Activated CD4-positive, alpha-beta memory T cell treated with anti-CD3 and anti-CD28 coated beads, Interleukin-2, amount 10 ng/mL, durations not matched to agents 7 days and 5 days (primary cell): ENCODE data around the gene WDR18. TPM values are rescaled to one million over a fixed set of nuclear protein-coding genes. Genes with fewer than 3 reads are reported as not detected.

Experiments
- CTCF ChIA-PET: fragments of 350-600 bp; sonication (Branson Sonifier 250); formaldehyde crosslinking; loops from one replicate; lab custom pipeline; 2021; ENCODE audit warnings: antibody characterized with exemption, inconsistent platforms; lab: Charles Lee
- POLR2A ChIA-PET: fragments of 350-600 bp; sonication (Branson Sonifier 250); formaldehyde crosslinking; loops from one replicate; lab custom pipeline; 2021; ENCODE audit warnings: antibody characterized with exemption; lab: Charles Lee
- DNase-seq: peaks from one replicate; pipeline ENCODE4 v3.0.0-alpha.2; 2020
- H3K27ac Mint-ChIP-seq: one replicate; pipeline ENCODE4 v1.8.0; 2021; ENCODE audit warnings: mild to moderate bottlenecking, mixed read lengths
- H3K27me3 Mint-ChIP-seq: one replicate; pipeline ENCODE4 v1.8.0; 2021; ENCODE audit warnings: mixed read lengths
- H3K36me3 Mint-ChIP-seq: one replicate; pipeline ENCODE4 v1.8.0; 2021; ENCODE audit warnings: low read depth, mixed read lengths
- H3K4me1 Mint-ChIP-seq: one replicate; pipeline ENCODE4 v1.8.0; 2021; ENCODE audit warnings: mixed read lengths
- H3K4me3 Mint-ChIP-seq: one replicate; pipeline ENCODE4 v1.8.0; 2021; ENCODE audit warnings: mild to moderate bottlenecking, mixed read lengths
- H3K9me3 Mint-ChIP-seq: one replicate; pipeline ENCODE4 v1.8.0; 2021; ENCODE audit warnings: mixed read lengths
- total RNA-seq, 2 experiments: library from RNA; stranded (reverse); gene quantifications; one replicate each; pipeline ENCODE4 v1.2.3, GENCODE V29; 2021

The WDR18 gene
- total RNA-seq, 2 experiments from 2014 or later, result 42.0 to 44.3 TPM

- peaks cover 9% of the 10 kb centered on the region for H3K36me3 Mint-ChIP-seq
- H3K27ac Mint-ChIP-seq, result no peak overlapping the region
- H3K9me3 Mint-ChIP-seq, result no peaks in the 10 kb centered on the region
- ChIA-PET CTCF (interaction anchor here (0.6 to 1.4 kb wide), 4 partner anchors 20 to 232 kb away, joined by 3 to 4 read pairs (median 3); partner anchors contain the start of gene WDR18), POLR2A (interaction anchor here (0.9 kb wide), 1 partner anchor 9 kb away, joined by 4 read pairs; no protein-coding TSS in a partner anchor)
- H3K4me1 Mint-ChIP-seq, result peaks cover 3% of the 10 kb centered on the region
- peaks cover 13% of the 10 kb centered on the region for H3K27me3 Mint-ChIP-seq
- H3K4me3 Mint-ChIP-seq, result no peak overlapping the region
- DNase-seq, result no peak
These were observed 20.2 kb downstream of the WDR18 start for GRCh38 chr19:1004204-1004802.

- POLR2A ChIA-PET, result interaction anchor here (0.8 to 1.2 kb wide), 2 partner anchors 9 to 12 kb away, joined by 3 read pairs; no protein-coding TSS in a partner anchor
- H3K4me3 Mint-ChIP-seq, result no peak overlapping the region
- H3K36me3 Mint-ChIP-seq, result peaks cover 11% of the 10 kb centered on the region
- H3K9me3 Mint-ChIP-seq, result no peaks in the 10 kb centered on the region
- CTCF ChIA-PET, result interaction anchor here (1.4 kb wide), 1 partner anchor 24 kb away, joined by 3 read pairs; no protein-coding TSS in a partner anchor
- H3K27me3 Mint-ChIP-seq, result peaks cover 8% of the 10 kb centered on the region
- no peak for DNase-seq
- H3K4me1 Mint-ChIP-seq, result peaks cover 3% of the 10 kb centered on the region
- H3K27ac Mint-ChIP-seq, result peak overlapping the region; percentile 19
These were observed 20.9 kb downstream of the WDR18 start for GRCh38 chr19:1004803-1005664.

- Mint-ChIP-seq H3K4me3 (no peak overlapping the region), H3K27ac (no peak overlapping the region), H3K27me3 (peaks cover 5% of the 10 kb centered on the region), H3K36me3 (peaks cover 12% of the 10 kb centered on the region), H3K4me1 (no peaks in the 10 kb centered on the region), H3K9me3 (no peaks in the 10 kb centered on the region)
- CTCF ChIA-PET, result no interaction called here
- DNase-seq, result no peak
- POLR2A ChIA-PET, result interaction anchor here (1.0 to 1.1 kb wide), 2 partner anchors 9 to 13 kb away, joined by 5 read pairs; no protein-coding TSS in a partner anchor
These were observed 22.7 kb downstream of the WDR18 start for GRCh38 chr19:1006711-1007398.

GRCh38 chr19:1007399-1008251, 23.5 kb downstream of the WDR18 start:
- peaks cover 1% of the 10 kb centered on the region for H3K27me3 Mint-ChIP-seq
- no peaks in the 10 kb centered on the region for H3K4me1 Mint-ChIP-seq
- no peak overlapping the region for H3K4me3 Mint-ChIP-seq
- H3K27ac Mint-ChIP-seq, result no peak overlapping the region
- peaks cover 13% of the 10 kb centered on the region for H3K36me3 Mint-ChIP-seq
- H3K9me3 Mint-ChIP-seq, result no peaks in the 10 kb centered on the region
- no peak for DNase-seq
- ChIA-PET POLR2A (interaction anchor here (1.1 kb wide), 1 partner anchor 12 kb away, joined by 5 read pairs; no protein-coding TSS in a partner anchor), CTCF (no interaction called here)

GRCh38 chr19:1008268-1009040, 24.3 kb downstream of the WDR18 start:
- Mint-ChIP-seq H3K36me3 (peaks cover 17% of the 10 kb centered on the region), H3K4me3 (no peak overlapping the region), H3K27ac (no peak overlapping the region), H3K9me3 (no peaks in the 10 kb centered on the region), H3K4me1 (no peaks in the 10 kb centered on the region), H3K27me3 (no peaks in the 10 kb centered on the region)
- ChIA-PET POLR2A (no interaction called here), CTCF (no interaction called here)
- no peak for DNase-seq

- Mint-ChIP-seq H3K4me3 (no peak overlapping the region), H3K27me3 (no peaks in the 10 kb centered on the region), H3K27ac (no peak overlapping the region), H3K36me3 (peaks cover 19% of the 10 kb centered on the region), H3K9me3 (no peaks in the 10 kb centered on the region), H3K4me1 (peaks cover 2% of the 10 kb centered on the region)
- ChIA-PET POLR2A (interaction anchor here (1.1 kb wide), 1 partner anchor 25 kb away, joined by 3 read pairs; the partner anchor contains the start of gene WDR18), CTCF (no interaction called here)
- no peak for DNase-seq
These were observed 25.2 kb downstream of the WDR18 start for GRCh38 chr19:1009041-1009980.

- POLR2A ChIA-PET, result interaction anchor here (1.1 kb wide), 2 partner anchors 11 to 26 kb away, joined by 3 to 5 read pairs; partner anchors contain the start of genes RNU6-2, TMEM259 and WDR18
- Mint-ChIP-seq H3K27me3 (no peaks in the 10 kb centered on the region), H3K4me1 (peaks cover 2% of the 10 kb centered on the region), H3K4me3 (no peak overlapping the region), H3K9me3 (no peaks in the 10 kb centered on the region), H3K36me3 (peaks cover 19% of the 10 kb centered on the region), H3K27ac (no peak overlapping the region)
- CTCF ChIA-PET, result no interaction called here
- no peak for DNase-seq
These were observed 25.9 kb downstream of the WDR18 start for GRCh38 chr19:1009981-1010538.

GRCh38 chr19:1010586-1011510, 26.7 kb downstream of the WDR18 start:
- CTCF ChIA-PET, result no interaction called here
- Mint-ChIP-seq H3K9me3 (no peaks in the 10 kb centered on the region), H3K27ac (no peak overlapping the region), H3K27me3 (no peaks in the 10 kb centered on the region), H3K4me3 (no peak overlapping the region), H3K4me1 (peaks cover 7% of the 10 kb centered on the region), H3K36me3 (peaks cover 19% of the 10 kb centered on the region)
- DNase-seq, result no peak
- POLR2A ChIA-PET, result interaction anchor here (1.1 kb wide), 2 partner anchors 10 to 27 kb away, joined by 3 to 5 read pairs; partner anchors contain the start of genes RNU6-2, TMEM259 and WDR18

GRCh38 chr19:1011831-1012333, 27.7 kb downstream of the WDR18 start:
- ChIA-PET CTCF (no interaction called here), POLR2A (no interaction called here)
- Mint-ChIP-seq H3K27me3 (no peaks in the 10 kb centered on the region), H3K4me1 (peaks cover 13% of the 10 kb centered on the region), H3K36me3 (peaks cover 17% of the 10 kb centered on the region), H3K27ac (no peak overlapping the region), H3K4me3 (no peak overlapping the region), H3K9me3 (no peaks in the 10 kb centered on the region)
- no peak for DNase-seq
